ENCODE data around the gene CDH23.

- TF ChIP-seq POLR2A (IDR thresholded peaks at IDR 0.05) (no peak), CTCF (IDR thresholded peaks at IDR 0.05) (no peak)
Observed at GRCh38 chr10:71423901-71424300, 27.2 kb downstream of the CDH23 start.

All from adrenal gland (tissue), 5 donors.